HEK293 (cell line): ENCODE measurements around the gene ALLC.

Experiments
- CTCF ChIA-PET: fragments of 350-600 bp; formaldehyde crosslinking; extraction: SDS; loops from one replicate; lab custom pipeline; 2021; ENCODE audit warnings: antibody characterized with exemption; lab: Yijun Ruan, JAX
- POLR2A ChIA-PET: fragments of 300-600 bp; formaldehyde crosslinking; extraction: SDS; loops from one replicate; lab custom pipeline; 2020; ENCODE audit warnings: antibody characterized with exemption, inconsistent platforms; lab: Yijun Ruan, JAX
- H3K27ac ChIP-seq: fragments of 200-500 bp; sonication (Bioruptor generic); 2 replicates; pipeline ENCODE4 v1.5.1; 2014; ENCODE audit warnings: low read depth, low read length, control low read depth, inconsistent platforms; ENCODE audit errors: extremely low read depth
- H3K36me3 ChIP-seq, 2 experiments: fragments of 200-500 bp in 1 of 2; sonication (Bioruptor generic) in 1 of 2; 1 replicate in 1 of 2; 2 replicates in 1 of 2; pipeline ENCODE4 v1.5.1; 2014 to 2017; ENCODE audit warnings: inconsistent platforms in 2 of 2, low read length in 2 of 2; ENCODE audit not compliant: control insufficient read depth in 2 of 2, insufficient read depth in 1 of 2
- H3K4me1 ChIP-seq: fragments of 200-500 bp; sonication (Bioruptor generic); 2 replicates; pipeline ENCODE4 v1.5.1; 2014; ENCODE audit warnings: mild to moderate bottlenecking, low read length, inconsistent platforms; ENCODE audit not compliant: control insufficient read depth, insufficient read depth
- H3K4me3 ChIP-seq: 2 replicates; pipeline ENCODE4 v1.5.1; 2011; ENCODE audit warnings: low read depth, mild to moderate bottlenecking, control low read depth, low read length, moderate library complexity
- H3K9me3 ChIP-seq: fragments of 200-500 bp; sonication (Bioruptor generic); 2 replicates; pipeline ENCODE4 v1.5.1; 2014; ENCODE audit warnings: low read depth, low read length, inconsistent platforms; ENCODE audit not compliant: control insufficient read depth, insufficient read depth
- FEZF1 ChIP-seq: fragments of 450-650 bp; formaldehyde crosslinking; IDR thresholded peaks from 2 replicates; pipeline ENCODE4 v1.5.1; 2016; ENCODE audit warnings: missing biosample characterization, missing genetic modification characterization
- GLIS2 ChIP-seq: fragments of 450-650 bp; formaldehyde crosslinking; IDR thresholded peaks from 2 replicates; pipeline ENCODE4 v1.5.1; 2016; ENCODE audit warnings: missing biosample characterization, missing genetic modification characterization
- HOXD13 ChIP-seq: sonication (generic); formaldehyde crosslinking; IDR thresholded peaks from 2 replicates; pipeline ENCODE4 v1.8.0; 2022; ENCODE audit warnings: missing genetic modification reagents, borderline replicate concordance
- PRDM10 ChIP-seq: fragments of 450-650 bp; formaldehyde crosslinking; IDR thresholded peaks from 2 replicates; pipeline ENCODE4 v1.5.1; 2016; ENCODE audit warnings: missing biosample characterization, missing genetic modification characterization
- YY2 ChIP-seq: fragments of 450-650 bp; formaldehyde crosslinking; IDR thresholded peaks from 2 replicates; pipeline ENCODE4 v1.5.1; 2016; ENCODE audit warnings: missing biosample characterization, missing genetic modification characterization
- ZBTB44 ChIP-seq: fragments of 450-650 bp; IDR thresholded peaks from 2 replicates; pipeline ENCODE4 v1.5.1; 2018; ENCODE audit warnings: missing biosample characterization, mild to moderate bottlenecking, missing genetic modification characterization
- ZNF10 ChIP-seq: fragments of 450-650 bp; formaldehyde crosslinking; IDR thresholded peaks from 2 replicates; pipeline ENCODE4 v1.5.1; 2017; ENCODE audit warnings: missing biosample characterization, missing genetic modification characterization
- ZNF169 ChIP-seq: fragments of 450-650 bp; formaldehyde crosslinking; IDR thresholded peaks from 2 replicates; pipeline ENCODE4 v1.5.1; 2016; ENCODE audit warnings: missing biosample characterization, missing genetic modification characterization
- ZNF280C ChIP-seq: fragments of 450-650 bp; formaldehyde crosslinking; IDR thresholded peaks from 2 replicates; pipeline ENCODE4 v1.5.1; 2016; ENCODE audit warnings: missing biosample characterization, missing genetic modification characterization
- ZNF404 ChIP-seq: fragments of 450-650 bp; formaldehyde crosslinking; IDR thresholded peaks from 2 replicates; pipeline ENCODE4 v1.5.1; 2017; ENCODE audit warnings: missing biosample characterization, missing genetic modification characterization
- ZNF518A ChIP-seq: fragments of 450-650 bp; formaldehyde crosslinking; conservative IDR thresholded peaks from 2 replicates; pipeline ENCODE4 v1.5.1; 2016; ENCODE audit warnings: low read depth, missing biosample characterization, missing genetic modification characterization
- ZNF571 ChIP-seq: fragments of 450-650 bp; formaldehyde crosslinking; IDR thresholded peaks from 2 replicates; pipeline ENCODE4 v1.5.0; 2017; ENCODE audit warnings: missing biosample characterization, missing genetic modification characterization
- ZNF623 ChIP-seq: fragments of 450-650 bp; formaldehyde crosslinking; IDR thresholded peaks from 2 replicates; pipeline ENCODE4 v1.5.1; 2016; ENCODE audit warnings: missing biosample characterization, missing genetic modification characterization
- ZNF776 ChIP-seq: fragments of 450-650 bp; formaldehyde crosslinking; IDR thresholded peaks from 2 replicates; pipeline ENCODE4 v1.5.0; 2017; ENCODE audit warnings: missing biosample characterization, missing genetic modification characterization, borderline replicate concordance
- ZSCAN18 ChIP-seq: fragments of 450-650 bp; formaldehyde crosslinking; IDR thresholded peaks from 2 replicates; pipeline ENCODE4 v1.5.1; 2016; ENCODE audit warnings: missing biosample characterization, missing genetic modification characterization

ALLC gene

GRCh38 chr2:3631851-3632659 lies 25.9 kb upstream of the ALLC start:
- Histone ChIP-seq H3K4me3 (no peak overlapping the region), H3K9me3 (no peaks in the 10 kb centered on the region), H3K27ac (no peak overlapping the region), H3K36me3 (no peaks in the 10 kb centered on the region), H3K4me1 (no peaks in the 10 kb centered on the region)
- TF ChIP-seq ZNF623 (tag by site-specific recombination) (no peak), GLIS2 (tag by site-specific recombination) (no peak), ZNF571 (tag by site-specific recombination) (no peak), FEZF1 (tag by site-specific recombination) (no peak), ZNF404 (tag by site-specific recombination) (no peak), ZNF169 (tag by site-specific recombination) (no peak), ZNF776 (no peak), YY2 (tag by site-specific recombination) (no peak), ZBTB44 (tag by site-specific recombination) (no peak), ZSCAN18 (no peak), HOXD13 (CRISPR knock-in tag) (no peak), ZNF10 (tag by site-specific recombination) (no peak), ZNF518A (tag by site-specific recombination) (no peak), PRDM10 (tag by site-specific recombination) (no peak), ZNF280C (no peak)
- ChIA-PET CTCF (no interaction called here), POLR2A (no interaction called here)
